Hair follicle dermal papilla cell (primary cell): ENCODE measurements around the gene SIGLEC9. TPM values are rescaled to one million over a fixed set of nuclear protein-coding genes. Genes with fewer than 3 reads are reported as not detected.

Experiments
- total RNA-seq: library from RNA; depleted of rRNA; stranded (reverse); fragments of >200 nt; gene quantifications from 2 replicates; pipeline ENCODE4 v1.2.3, GENCODE V29; 2012

SIGLEC9 gene
- not detected in 2 replicates for total RNA-seq

DNA sequence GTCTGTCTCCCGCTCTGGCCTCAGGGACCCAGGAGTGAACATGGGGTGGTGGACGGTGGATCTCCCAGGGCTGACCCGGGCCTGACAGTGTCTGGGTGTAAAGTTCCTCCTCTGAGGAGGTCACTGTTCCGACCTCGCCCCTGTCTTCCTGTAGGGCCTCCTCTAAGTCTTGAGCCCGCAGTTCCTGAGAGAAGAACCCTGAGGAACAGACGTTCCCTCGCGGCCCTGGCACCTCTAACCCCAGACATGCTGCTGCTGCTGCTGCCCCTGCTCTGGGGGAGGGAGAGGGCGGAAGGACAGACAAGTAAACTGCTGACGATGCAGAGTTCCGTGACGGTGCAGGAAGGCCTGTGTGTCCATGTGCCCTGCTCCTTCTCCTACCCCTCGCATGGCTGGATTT lies at the start of gene SIGLEC9:
Gene SIGLEC9 (plus strand): TSS at position 178 of the 400 bp plus-strand sequence. CDS start 69 bp downstream, at position 247.

GRCh38 chr19:51082611-51083010 lies 42.1 kb upstream of the SIGLEC9 start, which contains the start of gene KLK14:
TSS of gene KLK14 (minus strand) at chr19:51082887. CDS start at chr19:51082614, 273 bp downstream.

GRCh38 chr19:51108066-51108804 lies 16.5 kb upstream of the SIGLEC9 start, which contains the start of gene CTU1:
TSS of gene CTU1 (minus strand) at chr19:51108409. CDS start at chr19:51104569, 3,840 bp downstream.

GRCh38 chr19:51142119-51142518 lies 17.4 kb downstream of the SIGLEC9 start, which contains the start of gene SIGLEC7:
TSS of gene SIGLEC7 (plus strand) at chr19:51142301. CDS start at chr19:51142370, 69 bp downstream.

Other genes with a start within 250 kb of the SIGLEC9 start
- not detected in 2 replicates for gene KLK4, start 213.5 kb upstream of the SIGLEC9 start, total RNA-seq
- 0.65 and 3.3 TPM in 2 replicates for gene KLK5, start 171.9 kb upstream of the SIGLEC9 start, total RNA-seq
- gene KLK6, start 155.3 kb upstream of the SIGLEC9 start, total RNA-seq, result 0.61 TPM in 1 of 2 replicates, not detected in the other
- 0.32 and 0.49 TPM in 2 replicates for gene KLK7, start 141.0 kb upstream of the SIGLEC9 start, total RNA-seq
- 0.16 and 0.49 TPM in 2 replicates for gene KLK8, start 123.3 kb upstream of the SIGLEC9 start, total RNA-seq
- gene KLK10, start 105.2 kb upstream of the SIGLEC9 start, total RNA-seq, result 0.12 TPM in 1 of 2 replicates, not detected in the other
- not detected in 2 replicates for gene KLK11, start 98.3 kb upstream of the SIGLEC9 start, total RNA-seq
- not detected in 2 replicates for gene KLK12, start 89.9 kb upstream of the SIGLEC9 start, total RNA-seq
- not detected in 2 replicates for gene KLK13, start 59.8 kb upstream of the SIGLEC9 start, total RNA-seq
- gene KLK14, start 42.0 kb upstream of the SIGLEC9 start, total RNA-seq, result not detected in 2 replicates
- 5.3 and 5.4 TPM in 2 replicates for gene CTU1, start 16.5 kb upstream of the SIGLEC9 start, total RNA-seq
- not detected in 2 replicates for gene SIGLEC7, start 17.4 kb downstream of the SIGLEC9 start, total RNA-seq
- not detected in 2 replicates for gene CD33, start 100.2 kb downstream of the SIGLEC9 start, total RNA-seq
- not detected in 2 replicates for gene SIGLECL1, start 126.2 kb downstream of the SIGLEC9 start, total RNA-seq
- not detected in 2 replicates for gene IGLON5, start 186.7 kb downstream of the SIGLEC9 start, total RNA-seq
- 0.49 and 0.81 TPM in 2 replicates for gene VSIG10L, start 217.2 kb downstream of the SIGLEC9 start, total RNA-seq
- gene ETFB, start 241.5 kb downstream of the SIGLEC9 start, total RNA-seq, result 48.0 and 58.5 TPM in 2 replicates
- not detected in 2 replicates for gene CLDND2, start 244.1 kb downstream of the SIGLEC9 start, total RNA-seq
- not detected in 2 replicates for gene NKG7, start 247.7 kb downstream of the SIGLEC9 start, total RNA-seq